Measurements from ENCODE around the gene PROCA1.

The PROCA1 gene

DNA sequence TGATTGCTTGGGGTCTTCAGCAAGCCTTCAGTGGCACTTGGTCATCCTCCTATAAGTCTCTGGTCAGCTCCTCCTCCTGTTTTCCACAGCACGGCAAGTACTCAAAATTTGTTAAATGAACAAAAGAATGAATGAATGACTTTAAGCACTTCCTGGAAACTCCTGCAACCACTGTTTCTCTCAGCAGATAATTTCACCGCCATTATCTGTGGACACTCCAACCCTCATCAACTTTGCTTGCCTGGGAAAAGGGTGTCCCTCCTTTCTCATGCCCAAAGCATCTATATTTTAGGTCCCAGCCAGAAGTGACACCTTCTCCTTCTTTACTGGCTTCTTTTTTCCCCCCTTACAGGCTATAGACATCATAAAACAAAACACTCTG, 4.4 kb downstream of the PROCA1 start:
- DNase-seq (ENCODE audit: low spot score): no peak

DNA sequence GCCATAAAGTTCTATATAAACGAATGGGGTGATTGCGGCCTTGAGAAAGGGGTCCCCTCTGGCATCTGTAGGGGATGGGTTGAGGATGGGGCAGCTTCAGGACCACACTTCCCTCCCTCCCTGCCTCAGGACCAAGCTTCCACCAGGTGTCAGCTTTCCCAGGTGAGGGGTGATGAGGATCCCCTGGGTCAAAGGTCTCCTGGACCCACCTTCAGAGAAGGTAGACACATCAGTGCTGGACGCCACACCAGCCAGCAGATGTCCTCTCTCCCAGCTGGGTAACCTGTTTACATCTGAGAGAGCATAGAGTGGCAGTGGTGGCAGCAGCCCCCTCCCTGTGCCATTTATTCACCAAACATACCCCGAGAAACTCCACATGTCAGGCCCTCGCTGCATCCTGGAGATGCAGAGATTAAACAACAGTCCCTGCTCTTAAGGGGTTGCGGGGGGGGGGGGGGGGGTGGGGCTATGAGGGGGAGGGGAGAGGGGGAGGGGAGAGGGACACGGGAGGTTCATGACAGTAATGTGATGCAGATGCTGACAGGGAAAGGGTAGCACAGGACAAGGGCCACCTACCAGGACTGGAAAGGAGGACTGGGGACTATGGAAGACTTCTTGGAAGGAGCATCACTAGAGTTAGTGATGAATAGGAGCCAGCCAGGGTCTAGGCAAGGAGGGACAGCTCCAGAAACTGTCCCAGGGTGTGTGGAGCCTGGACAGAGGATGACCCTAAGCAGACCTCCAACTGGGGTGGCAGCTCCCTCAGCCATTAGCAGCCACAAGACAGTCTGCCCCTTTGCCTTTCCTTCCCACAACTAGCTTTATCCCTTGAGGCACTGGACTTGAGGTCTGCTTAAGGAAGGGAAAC, 5.0 kb downstream of the PROCA1 start:
- no peak for DNase-seq (ENCODE audit: low spot score)

- DNase-seq (ENCODE audit: low spot score): no peak
Observed at GRCh38 chr17:28705728-28706334, 5.9 kb downstream of the PROCA1 start.

DNA sequence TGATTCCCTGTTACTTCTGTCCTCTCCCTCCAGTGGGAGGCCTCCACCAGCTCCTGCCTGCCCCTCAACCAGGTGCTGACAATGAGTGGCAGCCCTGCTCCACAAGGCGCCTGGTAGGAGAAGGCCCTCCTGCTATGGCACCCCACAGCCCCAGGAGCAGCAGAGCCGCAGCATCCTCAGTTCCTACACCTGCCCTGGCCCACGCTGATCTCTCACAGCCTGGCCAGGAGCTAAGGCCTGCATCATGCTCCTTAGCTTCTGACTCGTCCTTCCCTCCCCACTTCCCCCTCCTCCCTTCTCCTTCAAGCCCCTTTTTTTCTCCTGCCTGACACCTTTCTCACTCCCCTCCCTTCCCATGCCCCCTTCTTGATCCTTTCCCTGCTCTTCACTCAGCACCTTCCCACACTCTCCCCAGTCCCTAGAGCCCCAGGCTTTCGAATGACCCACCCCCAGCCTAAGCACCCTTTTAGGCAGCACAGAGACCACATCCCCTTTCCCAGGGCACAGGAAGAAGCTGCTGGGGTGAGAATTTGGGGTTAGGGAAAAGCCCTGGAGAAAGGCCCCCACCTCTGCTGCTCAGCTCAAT, 6.5 kb downstream of the PROCA1 start:
- no peak for DNase-seq (ENCODE audit: low spot score)

DNA sequence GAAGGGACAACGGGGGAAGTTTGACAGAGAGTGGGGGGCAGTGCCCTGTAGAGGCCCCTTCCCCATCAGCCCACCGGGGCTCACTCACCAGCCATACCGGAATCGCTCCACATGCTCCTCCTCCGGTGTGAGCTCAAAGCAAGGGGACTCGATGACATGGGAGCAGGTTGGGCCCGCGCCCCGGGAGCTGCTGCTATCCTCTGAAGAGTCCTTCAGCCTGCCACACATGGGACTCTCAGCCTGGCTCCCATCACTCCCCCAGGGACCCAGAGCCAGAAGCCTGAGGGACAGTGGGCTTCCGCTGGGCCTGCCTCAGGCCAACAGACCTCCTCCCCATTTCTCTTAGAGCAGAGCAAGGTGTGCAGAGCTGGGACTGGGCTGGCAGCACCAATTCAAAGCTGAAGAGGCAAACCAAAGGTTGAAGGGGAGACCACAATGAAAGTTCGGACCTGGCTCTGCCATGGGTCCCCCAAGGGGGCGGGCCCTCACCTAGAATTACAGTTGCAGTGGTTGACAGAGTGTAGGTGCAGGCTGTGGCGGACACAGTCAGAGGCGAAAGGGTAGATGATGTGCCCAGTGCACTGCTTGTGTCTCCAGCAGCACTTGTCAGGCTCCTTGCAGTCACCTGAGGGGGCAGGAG, 7.3 kb downstream of the PROCA1 start:
- DNase-seq (ENCODE audit: low spot score): no peak

DNA sequence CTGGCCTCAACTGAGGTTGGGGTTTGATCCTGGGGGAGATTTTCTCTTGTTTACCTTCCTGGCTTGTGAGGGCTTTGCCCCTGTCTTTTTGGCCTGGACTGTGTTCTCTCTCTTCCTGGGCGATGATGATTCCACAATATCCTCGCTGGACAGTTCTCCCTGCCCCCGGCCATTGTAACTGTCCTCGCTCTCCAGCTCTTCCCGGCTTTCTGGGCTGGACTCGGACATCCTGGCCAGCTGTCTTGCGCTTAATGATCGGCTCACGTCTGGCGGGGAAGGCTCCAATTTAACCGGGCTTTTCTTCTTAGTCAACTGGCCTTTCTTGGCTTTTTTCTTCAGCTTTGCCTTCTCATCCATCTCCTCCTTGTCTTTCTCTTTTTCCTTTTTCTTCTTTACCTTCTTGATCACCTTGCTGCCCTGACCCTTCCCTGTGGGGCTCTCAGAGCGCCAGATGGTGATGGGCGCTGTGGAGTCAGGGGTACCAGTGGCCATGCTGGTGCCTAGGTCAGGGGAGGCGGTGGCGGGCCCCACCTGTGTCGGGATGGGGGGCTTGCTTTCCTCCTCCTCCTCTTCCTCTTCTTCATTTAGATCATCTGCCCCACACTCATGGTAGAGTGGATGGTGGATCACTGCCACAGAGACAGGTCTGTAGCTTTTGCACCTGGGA, 8.0 kb downstream of the PROCA1 start:
- DNase-seq (ENCODE audit: low spot score): no peak

DNA sequence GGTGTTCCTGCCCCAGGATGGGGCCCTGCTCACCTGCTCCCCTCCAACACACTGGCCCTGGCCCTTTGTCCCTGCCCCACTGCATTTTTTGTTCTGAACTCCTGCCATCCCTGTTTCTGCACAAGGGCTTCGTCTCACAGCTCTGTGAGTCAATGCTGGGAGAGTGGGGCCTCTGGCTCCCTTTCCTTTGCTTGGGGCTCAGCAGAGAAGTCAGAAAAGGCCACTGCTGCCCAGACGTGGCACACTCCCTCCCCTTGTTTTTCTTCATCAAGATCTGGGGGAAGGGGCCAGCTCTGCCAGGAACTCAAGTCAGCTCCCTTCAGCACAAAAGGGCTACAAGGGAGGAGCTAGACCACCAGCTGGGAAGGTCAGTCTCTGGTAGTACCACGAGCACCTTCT, 8.9 kb downstream of the PROCA1 start:
- DNase-seq (ENCODE audit: low spot score): no peak

GRCh38 chr17:28702026-28702751, 9.5 kb downstream of the PROCA1 start:
- no peak for DNase-seq (ENCODE audit: low spot score)

DNA sequence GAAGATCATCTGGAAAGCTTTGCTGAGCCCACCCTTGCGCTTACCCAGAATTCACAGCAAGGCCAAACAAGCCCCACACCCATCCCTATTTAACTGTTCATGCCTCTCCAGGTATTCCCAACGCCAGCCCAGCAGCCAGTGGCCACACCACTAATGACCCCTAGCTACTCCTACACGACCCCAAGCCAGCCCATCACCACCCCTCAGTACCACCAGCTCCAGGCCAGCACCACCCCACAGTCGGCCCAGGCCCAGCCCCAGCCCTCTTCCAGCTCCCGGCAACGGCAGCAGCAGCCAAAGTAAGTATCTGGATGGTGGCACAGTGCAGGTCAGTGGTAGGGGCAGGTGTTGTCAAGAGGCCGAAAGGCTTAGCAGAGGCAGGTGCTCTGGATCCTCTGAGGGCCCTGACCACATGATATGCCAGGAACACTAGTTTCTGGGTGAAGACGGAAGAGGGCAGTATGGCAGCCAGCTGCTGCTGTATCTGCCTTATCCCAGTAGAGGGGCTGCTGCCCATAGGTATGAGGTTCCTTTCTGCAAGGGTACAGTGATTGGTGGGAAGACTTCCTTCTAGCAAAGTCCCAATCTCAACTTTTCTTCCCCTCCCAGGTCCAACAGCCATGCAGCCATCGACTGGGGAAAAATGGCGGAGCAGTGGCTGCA, 10.7 kb downstream of the PROCA1 start:
- no peak for DNase-seq (ENCODE audit: low spot score)

GRCh38 chr17:28700278-28700677, 11.4 kb downstream of the PROCA1 start:
- no peak for DNase-seq (ENCODE audit: low spot score)

- peak; percentile 18 for DNase-seq (ENCODE audit: low spot score)
Observed at GRCh38 chr17:28698253-28698941, 13.3 kb downstream of the PROCA1 start.

DNA sequence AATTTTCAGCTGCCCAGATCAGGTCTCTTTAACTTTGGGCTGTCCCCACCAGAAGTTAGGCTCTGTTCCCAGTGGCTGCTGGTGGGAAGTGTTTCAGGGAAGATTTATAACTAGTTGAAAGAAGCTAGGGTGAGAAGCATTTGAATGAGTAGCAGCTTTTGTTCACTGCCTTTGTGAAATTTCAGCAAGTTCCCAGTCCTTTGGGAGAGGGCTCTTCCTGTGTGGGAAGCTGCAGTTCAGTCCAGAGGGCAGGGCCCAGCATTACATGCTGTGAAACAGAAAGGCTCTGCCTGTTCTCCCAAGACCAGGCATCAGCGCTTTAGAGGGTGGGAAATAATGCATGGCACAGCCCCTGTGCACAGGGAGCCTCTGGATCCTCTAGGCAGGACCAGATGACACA, 17.8 kb downstream of the PROCA1 start:
- DNase-seq (ENCODE audit: low spot score): no peak

GRCh38 chr17:28689011-28689410, 22.7 kb downstream of the PROCA1 start:
- DNase-seq (ENCODE audit: low spot score): no peak

DNA sequence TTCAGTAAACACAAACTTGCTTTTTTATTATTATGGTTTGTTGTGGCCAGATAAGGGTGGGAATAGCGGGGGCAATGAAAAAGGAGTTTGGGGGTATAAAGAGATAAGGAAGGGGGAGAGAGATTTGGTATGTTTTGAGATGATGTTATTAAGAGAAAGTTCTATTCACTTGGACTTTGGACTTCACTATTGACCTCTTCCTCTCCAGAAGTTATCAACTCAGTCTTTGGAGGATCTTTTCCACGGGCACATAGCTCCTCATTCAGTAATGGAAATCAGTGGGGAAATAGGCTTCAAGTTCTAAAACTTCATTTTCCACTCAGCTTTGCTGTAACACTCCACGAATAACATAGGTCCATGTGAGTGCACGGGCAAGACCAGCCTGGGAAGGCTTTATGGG, 23.2 kb downstream of the PROCA1 start:
- DNase-seq (ENCODE audit: low spot score): no peak

DNA sequence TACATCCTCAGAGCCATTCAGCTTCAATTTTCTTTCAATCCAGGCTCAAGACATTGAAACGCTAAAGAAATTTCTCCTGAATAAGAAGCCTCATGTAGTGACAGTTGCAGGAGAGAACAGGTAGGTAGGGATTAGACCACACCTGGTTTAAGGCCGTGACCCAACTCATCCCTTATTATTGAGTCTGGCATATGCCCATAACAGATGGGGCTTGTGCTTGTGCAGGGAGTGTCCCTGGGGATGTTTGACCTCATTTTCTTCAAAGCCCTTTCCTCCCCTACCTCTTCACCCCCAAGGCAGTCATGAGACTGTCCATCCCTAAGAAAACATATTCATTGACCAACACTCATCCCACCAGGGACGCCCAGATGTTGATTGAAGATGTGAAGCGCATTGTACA, 25.4 kb downstream of the PROCA1 start:
- no peak for DNase-seq (ENCODE audit: low spot score)

- no peak for DNase-seq (ENCODE audit: low spot score)
Observed at GRCh38 chr17:28685366-28685765, 26.3 kb downstream of the PROCA1 start.

GRCh38 chr17:28684963-28685362, 26.7 kb downstream of the PROCA1 start:
- peak; percentile 44 for DNase-seq (ENCODE audit: low spot score)

GRCh38 chr17:28682655-28683054, 29.0 kb downstream of the PROCA1 start:
- no peak for DNase-seq (ENCODE audit: low spot score)

DNA sequence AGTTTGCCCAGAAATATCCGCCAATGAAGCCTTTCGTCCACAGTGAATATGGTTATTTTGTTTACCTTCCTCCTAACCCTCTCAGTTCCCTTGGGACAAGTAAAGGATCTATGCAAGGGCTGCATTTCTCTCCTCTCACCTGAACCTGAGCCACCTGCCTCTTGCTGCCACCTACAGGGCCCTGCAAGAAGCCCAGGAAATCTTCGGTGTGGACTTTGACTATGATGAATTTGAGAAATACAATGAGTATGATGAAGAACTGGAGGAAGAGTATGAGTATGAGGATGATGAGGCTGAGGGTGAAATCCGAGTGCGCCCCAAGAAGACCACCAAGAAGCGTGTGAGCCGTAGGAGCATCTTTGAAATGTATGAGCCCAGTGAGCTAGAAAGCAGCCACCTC, 35.7 kb downstream of the PROCA1 start:
- DNase-seq (ENCODE audit: low spot score): no peak

DNA sequence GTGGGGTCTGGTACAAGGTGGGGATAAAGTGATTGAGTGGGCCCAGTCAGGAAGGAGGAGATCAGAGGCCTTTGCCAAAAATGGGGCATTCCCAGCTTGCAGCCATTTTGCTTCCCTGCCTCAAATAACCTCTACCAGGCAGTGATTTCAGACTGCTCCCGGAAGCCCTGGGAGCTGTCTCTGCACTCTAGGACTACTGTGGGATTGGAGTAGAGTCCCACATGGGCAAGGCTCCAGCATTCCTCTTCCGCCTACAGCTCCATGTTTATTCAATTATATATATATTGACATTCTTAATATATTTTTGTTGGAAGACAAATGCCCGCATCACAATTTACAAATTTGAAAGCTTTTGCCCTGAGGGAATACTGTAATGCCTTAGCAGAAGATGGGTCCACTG, 36.2 kb downstream of the PROCA1 start:
- no peak for DNase-seq (ENCODE audit: low spot score)

GRCh38 chr17:28669918-28670317, 41.8 kb downstream of the PROCA1 start:
- DNase-seq (ENCODE audit: low spot score): no peak
